HTERT RPE-1 (cell line): ENCODE results near the gene WDR62.

Experiments
- in situ Hi-C: fragments of 300-500 bp; cut with MboI; formaldehyde crosslinking; loops from 4 replicates; pipeline ENCODE4 v1.14.3; 2020; ENCODE audit warnings: low sequenced_read_pairs

Gene WDR62

DNA sequence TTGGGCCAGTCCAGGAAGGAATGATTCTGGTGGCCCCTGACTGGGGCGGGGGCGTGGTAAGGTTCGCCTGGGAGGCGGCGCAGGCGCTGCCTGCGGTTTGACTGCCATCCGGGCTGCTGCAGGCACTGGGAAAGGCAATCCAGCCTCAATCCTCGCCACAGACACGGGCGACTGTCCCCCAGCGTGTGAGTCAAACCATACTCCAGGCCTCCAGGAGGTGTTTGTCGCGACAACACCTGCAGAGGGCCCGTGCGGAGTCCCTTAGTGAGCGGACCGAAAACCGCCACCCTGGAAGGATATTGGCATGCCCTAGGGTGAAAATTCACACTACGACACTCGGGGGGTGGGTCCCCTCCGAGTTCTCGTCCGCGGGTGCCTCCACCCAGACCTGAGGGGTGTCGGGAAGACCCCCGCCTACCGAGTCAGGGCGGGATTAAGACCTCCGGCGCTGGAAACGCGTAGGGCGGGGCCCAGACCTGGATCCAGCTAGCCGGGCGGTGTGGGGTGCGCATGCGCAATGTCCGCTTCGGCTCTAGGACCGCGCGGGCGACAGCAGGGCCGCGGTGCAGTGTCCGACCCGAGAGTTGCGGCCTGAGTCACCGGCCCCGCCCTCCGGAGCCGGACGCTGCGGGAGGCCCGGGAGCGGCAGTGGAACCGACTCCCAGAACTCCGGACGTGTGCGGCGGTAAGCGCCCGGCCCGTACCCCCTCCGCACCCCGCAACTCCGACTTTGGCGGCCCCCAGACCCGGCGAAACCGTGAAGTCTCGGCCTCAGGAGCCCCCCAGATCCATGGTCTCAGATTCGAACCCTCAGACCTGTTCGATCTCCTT, 85.0 kb downstream of the WDR62 start, which contains the start of gene CAPNS1:
Gene CAPNS1 (plus strand): TSS at position 594 of the 831 bp plus-strand sequence. CDS start 946 bp downstream, outside the sequence.
- in situ Hi-C loops: no loop called here

DNA sequence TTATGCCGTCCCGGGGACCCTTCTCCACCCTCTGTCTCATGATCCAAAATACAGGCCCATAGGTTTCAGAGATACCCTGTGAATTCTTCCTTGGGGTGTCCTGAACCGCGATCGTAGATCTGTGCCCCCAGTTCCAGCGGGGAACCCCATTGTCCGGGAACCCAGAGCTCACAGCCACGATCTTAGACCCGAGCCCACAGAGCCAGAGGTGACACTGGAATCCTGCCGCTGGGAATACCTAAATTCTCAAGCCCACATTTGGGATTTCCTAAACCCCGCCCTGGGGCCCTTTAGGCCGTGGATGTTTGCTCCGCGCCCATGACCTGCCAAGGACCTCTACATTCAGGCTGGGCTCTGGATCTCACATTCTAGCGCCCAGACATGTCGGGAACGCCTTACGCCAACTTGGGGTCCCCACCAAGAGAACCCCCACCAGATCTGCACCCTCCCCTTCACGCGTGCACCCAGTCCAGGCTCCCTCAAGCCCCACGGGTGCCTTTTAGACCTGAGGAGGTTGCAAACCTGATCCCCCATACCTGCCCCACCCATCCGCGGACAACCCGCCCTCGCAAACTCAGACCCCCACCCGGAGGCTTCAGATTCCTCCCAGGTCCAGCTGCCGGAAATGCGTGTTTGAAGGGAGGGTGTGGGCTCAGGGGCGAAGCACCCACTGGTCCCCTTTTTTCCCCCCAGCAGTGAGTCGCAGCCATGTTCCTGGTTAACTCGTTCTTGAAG, 85.8 kb downstream of the WDR62 start:
- in situ Hi-C loops: no loop called here

DNA sequence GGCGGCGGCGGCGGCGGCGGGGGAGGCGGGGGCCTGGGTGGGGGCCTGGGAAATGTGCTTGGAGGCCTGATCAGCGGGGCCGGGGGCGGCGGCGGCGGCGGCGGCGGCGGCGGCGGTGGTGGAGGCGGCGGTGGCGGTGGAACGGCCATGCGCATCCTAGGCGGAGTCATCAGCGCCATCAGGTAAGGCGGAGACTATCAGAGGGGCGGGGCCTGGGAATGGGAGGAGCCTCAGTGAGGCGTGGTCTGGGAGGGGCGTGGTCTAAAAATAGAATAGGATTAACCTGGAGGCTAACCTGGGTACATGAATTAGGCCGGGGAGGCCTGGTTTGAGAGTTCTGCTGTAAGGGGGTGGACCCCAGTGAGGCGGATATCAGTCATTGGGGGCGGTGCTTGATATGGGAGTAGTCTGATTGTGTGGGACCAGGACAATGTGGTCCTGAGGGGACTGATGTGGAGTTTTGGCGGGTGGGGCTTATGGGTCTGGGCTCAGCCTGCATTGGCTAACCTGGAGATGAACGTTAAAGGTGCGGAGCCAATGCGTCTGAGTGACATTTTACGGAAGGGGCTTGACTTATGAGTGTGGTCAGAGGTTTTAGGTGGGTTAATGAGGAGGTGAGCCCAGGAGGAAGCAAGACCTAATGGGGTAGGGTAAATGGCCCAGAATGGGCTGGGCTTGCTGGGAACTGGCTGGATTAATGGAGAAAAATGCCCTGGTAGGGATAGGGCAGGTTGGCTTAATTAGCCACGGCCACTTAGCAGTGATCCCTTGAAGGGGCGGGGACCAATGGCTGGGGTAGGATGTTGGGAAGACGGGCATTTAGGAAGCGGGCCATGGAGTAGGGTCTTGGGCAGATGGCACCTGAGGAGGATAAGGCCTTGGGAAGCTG, 86.6 kb downstream of the WDR62 start:
- in situ Hi-C loops: no loop called here

DNA sequence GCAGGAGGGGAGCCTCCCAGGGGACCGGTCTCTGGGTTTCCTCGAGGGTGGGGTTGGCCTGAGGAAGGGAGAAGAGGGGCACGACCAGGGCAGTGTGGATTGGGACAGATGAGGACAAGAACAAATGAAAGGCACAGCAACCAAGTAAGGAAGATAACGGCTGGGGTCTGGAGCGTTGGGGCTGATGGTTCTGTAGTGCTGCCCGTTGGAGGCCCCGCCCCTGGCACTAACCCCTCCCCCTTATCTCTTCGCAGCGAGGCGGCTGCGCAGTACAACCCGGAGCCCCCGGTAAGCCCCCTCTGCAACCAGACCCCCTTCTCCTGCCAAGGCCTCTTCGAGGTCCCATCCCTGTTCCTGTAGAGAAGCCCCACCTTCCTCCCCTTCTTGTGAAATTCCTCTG, 87.3 kb downstream of the WDR62 start:
- in situ Hi-C loops: no loop called here

DNA sequence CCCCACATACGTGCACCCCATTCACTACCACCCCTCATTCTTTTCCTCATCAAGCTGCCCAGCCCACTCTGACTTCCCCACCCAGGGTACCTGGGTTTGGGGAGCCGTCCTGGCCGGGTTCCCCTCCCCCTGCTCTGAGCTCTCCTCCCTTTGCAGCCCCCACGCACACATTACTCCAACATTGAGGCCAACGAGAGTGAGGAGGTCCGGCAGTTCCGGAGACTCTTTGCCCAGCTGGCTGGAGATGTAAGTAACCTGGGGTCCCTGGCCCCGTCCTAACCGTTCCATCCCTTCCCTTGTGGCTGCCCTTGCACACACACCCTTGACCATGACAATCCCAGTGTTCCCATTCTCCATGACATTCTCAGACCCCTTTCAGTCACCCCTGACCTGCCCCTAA, 87.8 kb downstream of the WDR62 start:
- in situ Hi-C loops: no loop called here

DNA sequence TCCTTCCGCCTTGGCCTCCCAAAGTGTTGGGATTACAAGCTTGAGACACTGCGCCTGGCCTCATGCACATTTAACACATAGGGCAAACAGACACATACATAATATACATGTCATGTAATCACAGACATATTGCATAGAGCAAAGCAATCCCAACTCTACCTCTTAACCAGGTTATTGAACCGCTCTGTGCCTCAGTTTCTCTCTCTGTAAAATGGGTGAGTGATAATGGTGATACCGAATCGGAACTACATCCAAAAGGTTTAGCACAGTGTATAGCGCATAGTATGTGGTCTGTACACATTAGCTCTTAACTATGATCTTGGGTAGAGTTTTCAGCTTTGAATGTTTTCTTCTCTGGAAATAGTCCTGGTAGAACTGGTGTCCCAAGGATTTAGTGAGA, 89.9 kb downstream of the WDR62 start:
- in situ Hi-C loops: no loop called here

DNA sequence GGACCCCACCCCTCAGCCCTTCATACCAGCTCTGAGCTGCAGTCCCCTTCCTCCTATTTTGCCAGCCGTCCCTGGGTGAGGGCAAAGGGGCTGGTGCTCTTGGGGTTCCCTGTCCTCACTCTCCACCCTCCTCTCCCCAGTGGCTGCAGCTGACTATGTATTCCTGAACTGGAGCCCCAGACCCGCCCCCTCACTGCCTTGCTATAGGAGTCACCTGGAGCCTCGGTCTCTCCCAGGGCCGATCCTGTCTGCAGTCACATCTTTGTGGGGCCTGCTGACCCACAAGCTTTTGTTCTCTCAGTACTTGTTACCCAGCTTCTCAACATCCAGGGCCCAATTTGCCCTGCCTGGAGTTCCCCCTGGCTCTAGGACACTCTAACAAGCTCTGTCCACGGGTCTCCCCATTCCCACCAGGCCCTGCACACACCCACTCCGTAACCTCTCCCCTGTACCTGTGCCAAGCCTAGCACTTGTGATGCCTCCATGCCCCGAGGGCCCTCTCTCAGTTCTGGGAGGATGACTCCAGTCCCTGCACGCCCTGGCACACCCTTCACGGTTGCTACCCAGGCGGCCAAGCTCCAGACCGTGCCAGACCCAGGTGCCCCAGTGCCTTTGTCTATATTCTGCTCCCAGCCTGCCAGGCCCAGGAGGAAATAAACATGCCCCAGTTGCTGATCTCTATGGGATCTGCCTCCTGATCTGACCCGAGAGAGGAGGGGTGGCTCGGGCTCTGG, 95.1 kb downstream of the WDR62 start:
- in situ Hi-C loops: no loop called here

DNA sequence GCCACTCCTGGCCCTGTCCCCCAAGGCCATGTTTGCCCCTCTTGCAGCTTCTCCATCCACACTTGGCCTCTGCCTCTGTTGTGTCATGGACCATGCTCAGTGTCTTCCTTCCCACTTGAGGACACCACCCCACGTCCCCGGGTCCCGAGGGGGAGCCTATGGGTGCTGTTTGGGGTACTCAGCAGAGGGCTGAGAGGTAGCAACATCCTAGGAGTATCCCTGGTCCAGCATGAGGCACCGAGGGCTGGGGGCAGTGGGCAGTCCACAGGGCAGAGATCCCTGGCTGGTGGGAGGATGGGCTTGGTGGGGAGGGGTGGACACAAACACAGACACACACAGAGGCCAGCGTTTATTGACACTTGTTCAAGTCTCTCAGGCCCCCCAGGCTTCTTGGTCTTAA, 95.9 kb downstream of the WDR62 start:
- in situ Hi-C loops: no loop called here

DNA sequence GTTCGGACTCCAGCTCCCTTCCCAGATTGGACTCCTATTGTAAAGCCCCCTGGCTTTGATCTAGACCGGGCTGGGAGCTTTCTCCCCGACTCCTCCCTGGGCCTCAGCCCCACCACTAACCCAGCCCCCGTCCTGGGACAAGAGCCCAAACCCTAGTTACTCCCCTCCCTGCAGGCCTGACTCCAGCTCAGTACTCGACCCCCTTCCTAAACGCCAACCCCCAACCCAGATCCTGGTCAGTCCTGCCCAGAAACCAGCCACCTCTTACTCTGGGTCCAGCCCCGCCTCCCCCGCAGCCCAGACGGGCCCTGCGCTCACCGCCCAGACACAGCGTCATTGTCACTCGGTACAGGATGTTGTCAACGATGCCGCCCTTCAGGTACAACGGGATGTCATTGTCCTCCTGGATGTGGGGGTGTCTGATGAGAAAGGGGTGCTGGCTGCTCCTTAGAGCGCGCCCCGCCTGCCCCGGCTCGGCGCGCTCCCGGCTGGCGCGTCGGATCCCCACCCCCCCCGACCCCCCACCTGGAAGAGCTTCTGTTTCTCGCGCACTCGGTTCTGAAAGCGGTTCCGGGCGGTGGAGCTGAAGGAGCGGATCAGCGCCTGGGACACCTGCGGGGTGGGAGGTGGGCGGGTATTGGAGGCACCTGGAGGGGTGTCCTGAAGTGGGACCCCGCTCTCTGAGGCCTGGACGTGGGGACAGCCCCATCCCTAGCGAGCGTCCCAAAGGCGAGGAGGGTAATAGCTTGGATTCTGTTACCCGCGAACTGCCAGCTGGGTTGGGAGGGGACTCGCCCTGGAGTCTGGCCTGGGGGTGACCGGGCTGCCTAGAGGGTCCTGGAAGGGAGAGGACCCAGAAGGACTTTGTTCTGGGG, 96.7 kb downstream of the WDR62 start:
- in situ Hi-C loops: no loop called here

DNA sequence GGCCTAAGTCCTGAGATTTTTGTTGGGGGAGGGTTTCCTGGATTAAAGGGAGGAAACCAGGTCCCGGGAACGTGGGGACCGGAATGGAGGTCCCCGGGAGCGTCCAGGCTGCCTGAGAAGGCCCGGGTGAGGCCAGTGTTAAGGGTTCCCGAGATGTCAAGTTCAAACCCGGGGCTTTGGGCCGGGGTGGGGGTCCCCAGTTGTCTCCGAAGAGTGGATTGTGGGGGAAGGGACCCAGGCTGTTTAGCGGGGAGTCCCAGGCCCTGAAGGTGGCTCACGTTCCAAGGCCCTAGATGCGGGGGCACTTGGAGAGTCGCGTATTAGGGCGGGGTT, 97.3 kb downstream of the WDR62 start:
- in situ Hi-C loops: no loop called here

DNA sequence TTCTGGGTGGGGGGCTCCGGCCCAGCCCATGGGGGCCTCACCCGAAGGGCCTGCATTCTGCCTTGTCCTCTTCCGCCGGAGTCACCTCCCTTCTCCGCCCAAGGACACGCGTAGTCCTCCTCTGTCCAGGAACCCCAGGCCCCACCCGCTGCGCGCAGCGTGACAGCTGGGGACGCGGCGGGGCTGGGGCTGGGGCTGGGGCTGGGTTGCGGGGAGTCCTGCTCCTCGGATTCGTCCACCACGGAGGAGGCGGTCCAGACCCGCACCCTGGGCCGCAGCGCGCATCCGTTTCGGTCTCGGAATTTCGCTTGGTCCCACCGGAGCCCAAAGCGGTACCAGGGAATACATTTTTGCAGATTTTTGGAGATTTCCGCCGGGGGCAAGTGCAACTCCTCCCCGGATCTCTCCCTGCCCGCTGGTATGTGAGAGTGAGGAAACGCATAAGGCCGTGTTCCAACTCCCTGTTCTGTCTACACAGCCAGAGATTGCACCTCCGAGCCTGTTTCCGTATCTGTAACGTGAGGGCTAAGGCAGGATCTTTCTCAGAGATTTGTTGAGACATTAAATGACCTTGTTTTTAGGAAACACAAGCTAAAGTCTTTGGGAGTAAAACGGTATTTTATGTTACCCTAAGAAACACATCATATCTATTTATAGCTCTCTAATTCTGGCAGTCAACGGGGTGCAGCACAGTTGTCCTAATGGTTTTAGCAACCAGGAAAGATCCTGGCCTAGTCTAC, 97.8 kb downstream of the WDR62 start, which contains the start of gene COX7A1:
Gene COX7A1 (minus strand): TSS at position 96 of the 740 bp plus-strand sequence. CDS start 40 bp downstream, at position 56.
- in situ Hi-C loops: no loop called here

DNA sequence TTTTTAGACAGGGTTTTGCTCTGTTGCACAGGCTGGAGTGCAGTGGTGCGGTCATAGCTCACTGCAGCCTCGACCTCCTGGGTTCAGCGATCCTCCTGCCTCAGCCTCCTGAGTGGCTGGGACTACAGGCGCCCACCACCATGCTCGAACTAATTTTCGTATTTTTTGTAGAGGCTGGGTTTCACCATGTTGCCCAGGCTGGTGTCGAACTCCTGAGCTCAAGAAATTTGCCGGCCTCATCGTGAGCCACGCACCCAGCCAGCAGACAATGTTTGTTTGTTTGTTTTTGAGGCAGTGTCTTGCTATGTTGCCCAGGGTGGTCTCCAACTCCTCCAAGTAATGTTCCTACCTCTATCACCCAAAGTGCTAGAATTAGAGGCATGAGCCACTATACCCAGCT, 98.4 kb downstream of the WDR62 start:
- in situ Hi-C loops: no loop called here
